Parathyroid adenoma (tissue), 2 donors: ENCODE measurements around the gene POLR3E.

ENCODE experiments used
- H2AFZ ChIP-seq: fragments of 300-600 bp; sonication (generic); one replicate; pipeline ENCODE4 v1.7.0; 2017; ENCODE audit warnings: antibody characterized with exemption, mild to moderate bottlenecking
- H3K27ac ChIP-seq: fragments of 300-600 bp; sonication (generic); one replicate; pipeline ENCODE4 v1.7.0; 2017
- H3K27me3 ChIP-seq: fragments of 300-600 bp; sonication (generic); one replicate; pipeline ENCODE4 v1.7.0; 2017; ENCODE audit warnings: low read length; ENCODE audit not compliant: control insufficient read depth, insufficient read depth
- H3K36me3 ChIP-seq: fragments of 300-600 bp; sonication (generic); one replicate; pipeline ENCODE4 v1.7.0; 2017; ENCODE audit warnings: low read length; ENCODE audit not compliant: control insufficient read depth, insufficient read depth
- H3K4me1 ChIP-seq: fragments of 300-600 bp; sonication (generic); one replicate; pipeline ENCODE4 v1.7.0; 2017; ENCODE audit warnings: control low read depth
- H3K4me2 ChIP-seq: fragments of 300-600 bp; sonication (generic); one replicate; pipeline ENCODE4 v1.7.0; 2017; ENCODE audit warnings: low read length
- H3K4me3 ChIP-seq: fragments of 300-600 bp; sonication (generic); one replicate; pipeline ENCODE4 v1.7.0; 2017; ENCODE audit warnings: low read depth, low read length
- H3K79me2 ChIP-seq: fragments of 300-600 bp; sonication (generic); one replicate; pipeline ENCODE4 v1.7.0; 2017; ENCODE audit warnings: control low read depth
- H3K9ac ChIP-seq: fragments of 300-600 bp; sonication (generic); one replicate; pipeline ENCODE4 v1.7.0; 2017; ENCODE audit warnings: mild to moderate bottlenecking
- H3K9me3 ChIP-seq: fragments of 300-600 bp; sonication (generic); one replicate; pipeline ENCODE4 v1.7.0; 2017; ENCODE audit warnings: low read length; ENCODE audit not compliant: control insufficient read depth
- CTCF ChIP-seq: fragments of 300-600 bp; sonication (generic); IDR thresholded peaks from one replicate; pipeline ENCODE4 v1.7.0; 2017; ENCODE audit warnings: antibody characterized with exemption, mild to moderate bottlenecking
- donor health status: primary hyperparathyroidism.

Gene POLR3E

GRCh38 chr16:22291020-22291419 is 6.2 kb upstream of the POLR3E start:
- H3K9me3 ChIP-seq = no peaks in the 10 kb centered on the region
- H3K9ac ChIP-seq = no peak overlapping the region
- no peaks in the 10 kb centered on the region for H3K36me3 ChIP-seq
- no peak overlapping the region for H3K4me2 ChIP-seq
- H3K4me1 ChIP-seq = no peaks in the 10 kb centered on the region
- H3K27me3 ChIP-seq = no peaks in the 10 kb centered on the region
- TF ChIP-seq CTCF = no peak
- H3K27ac ChIP-seq = no peak overlapping the region
- H3K79me2 ChIP-seq = no peaks in the 10 kb centered on the region
- H3K4me3 ChIP-seq = no peak overlapping the region
- H2AFZ ChIP-seq = no peak overlapping the region

GRCh38 chr16:22291860-22292318 is 5.3 kb upstream of the POLR3E start:
- Histone ChIP-seq H3K9ac (no peak overlapping the region), H3K79me2 (no peaks in the 10 kb centered on the region), H3K4me2 (no peak overlapping the region), H3K9me3 (no peaks in the 10 kb centered on the region), H3K4me1 (no peaks in the 10 kb centered on the region), H3K27ac (no peak overlapping the region), H3K27me3 (no peaks in the 10 kb centered on the region), H3K4me3 (no peak overlapping the region), H3K36me3 (no peaks in the 10 kb centered on the region), H2AFZ (no peak overlapping the region)
- no peak for TF ChIP-seq CTCF

- no peaks in the 10 kb centered on the region for H3K27me3 ChIP-seq
- TF ChIP-seq CTCF = no peak
- H3K36me3 ChIP-seq = no peaks in the 10 kb centered on the region
- H3K4me2 ChIP-seq = no peak overlapping the region
- no peaks in the 10 kb centered on the region for H3K9me3 ChIP-seq
- no peaks in the 10 kb centered on the region for H3K4me1 ChIP-seq
- no peaks in the 10 kb centered on the region for H3K79me2 ChIP-seq
- no peak overlapping the region for H2AFZ ChIP-seq
- no peak overlapping the region for H3K4me3 ChIP-seq
- H3K9ac ChIP-seq = no peak overlapping the region
- H3K27ac ChIP-seq = no peak overlapping the region
Measured at GRCh38 chr16:22292320-22292719, 4.9 kb upstream of the POLR3E start.

- H3K27ac ChIP-seq = no peak overlapping the region
- no peak overlapping the region for H3K4me3 ChIP-seq
- no peaks in the 10 kb centered on the region for H3K27me3 ChIP-seq
- TF ChIP-seq CTCF = no peak
- no peaks in the 10 kb centered on the region for H3K9me3 ChIP-seq
- no peaks in the 10 kb centered on the region for H3K79me2 ChIP-seq
- no peak overlapping the region for H3K9ac ChIP-seq
- no peaks in the 10 kb centered on the region for H3K36me3 ChIP-seq
- no peaks in the 10 kb centered on the region for H3K4me1 ChIP-seq
- H2AFZ ChIP-seq = no peak overlapping the region
- no peak overlapping the region for H3K4me2 ChIP-seq
Measured at GRCh38 chr16:22293137-22294106, 3.8 kb upstream of the POLR3E start.
